ENCODE data around the gene THSD7B. TPM values are rescaled to one million over a fixed set of nuclear protein-coding genes. Genes with fewer than 3 reads are reported as not detected.

The THSD7B gene
- total and polyA plus RNA-seq, 2 experiments from 2014 or later: 0.11 TPM; not detected in 1

DNA sequence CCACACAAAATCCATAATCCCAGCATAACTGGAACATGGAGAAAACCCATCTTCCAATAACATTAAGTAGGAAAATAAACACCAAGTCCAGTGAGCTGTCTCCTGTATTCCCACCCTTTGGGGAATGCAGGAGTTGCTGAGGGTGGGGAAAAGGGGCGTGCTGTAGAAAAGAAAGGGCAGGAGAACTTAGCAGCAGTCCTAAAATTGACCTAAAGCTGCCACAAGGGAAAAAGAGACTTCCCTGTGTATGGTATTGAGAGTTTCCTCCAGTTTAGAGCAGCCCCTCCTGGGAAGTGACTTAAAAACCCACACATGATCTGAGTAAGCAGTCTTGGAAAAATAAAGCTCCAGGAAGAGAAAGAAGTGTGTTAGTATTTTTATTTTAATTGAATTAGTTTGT, 428.8 kb downstream of the THSD7B start:
- Histone ChIP-seq H3K9me2 (ENCODE audit: insufficient read depth) (no peaks in the 10 kb centered on the region), H3K27me3 (replicated peaks; ENCODE audit: insufficient read depth) (no peaks in the 10 kb centered on the region), H3F3A (ENCODE audit: insufficient read depth) (no peaks in the 10 kb centered on the region), H3K9ac (no peak overlapping the region), H3K4me1 (ENCODE audit: insufficient read depth) (no peaks in the 10 kb centered on the region), H3K79me2 (ENCODE audit: insufficient read depth) (no peaks in the 10 kb centered on the region), H3K9me3 (ENCODE audit: low read depth) (no peaks in the 10 kb centered on the region), H3K4me3 (no peak overlapping the region), H3K27ac (no peak overlapping the region), H3K4me2 (ENCODE audit: unreplicated experiment) (no peak overlapping the region), H3K36me3 (ENCODE audit: low read depth) (no peaks in the 10 kb centered on the region), H2AFZ (no peak overlapping the region), H4K20me1 (ENCODE audit: insufficient read depth) (no peaks in the 10 kb centered on the region)
- TF ChIP-seq EZH2 (IDR thresholded peaks at IDR 0.05; ENCODE audit: insufficient read depth, poor library complexity, severe bottlenecking): no peak
- no peak for TF ChIP-seq EZH2phosphoT487 (IDR thresholded peaks at IDR 0.05; ENCODE audit: insufficient read depth, low read depth)
- 8 to 15% methylated on average over 1 of the region's 1 CpG for WGBS, 2 experiments (ENCODE audit: low coverage in 1 of 2, low lambda C conversion rate in 2 of 2, missing lambda C conversion rate in 2 of 2)
- in situ Hi-C loops (cut with MboI): no loop called here
- DNase-seq: no peak

DNA sequence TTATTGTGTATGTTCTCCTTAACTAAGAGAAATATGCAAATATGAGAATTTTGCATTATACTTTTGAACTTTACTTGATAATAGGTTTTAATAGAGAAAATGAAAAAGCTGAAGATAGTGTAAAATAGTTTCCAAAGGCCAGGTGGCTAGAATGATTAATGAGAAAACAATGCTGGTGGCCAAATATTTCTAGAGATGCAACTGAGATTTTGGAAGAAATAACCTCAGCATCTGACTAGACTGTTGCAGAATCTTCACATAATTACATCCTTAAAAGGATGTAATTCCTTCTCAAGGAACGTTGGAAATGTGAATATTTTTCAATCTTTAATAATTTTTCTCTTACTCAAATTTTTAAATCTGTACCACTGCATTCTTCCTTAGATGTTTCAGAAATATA, 434.4 kb downstream of the THSD7B start:
- Histone ChIP-seq H3K79me2 (ENCODE audit: insufficient read depth) (no peaks in the 10 kb centered on the region), H3K4me1 (ENCODE audit: insufficient read depth) (no peaks in the 10 kb centered on the region), H3K27ac (no peak overlapping the region), H3K4me2 (ENCODE audit: unreplicated experiment) (no peak overlapping the region), H3K4me3 (no peak overlapping the region), H2AFZ (no peak overlapping the region), H3K9ac (no peak overlapping the region), H3K9me3 (ENCODE audit: low read depth) (no peaks in the 10 kb centered on the region), H4K20me1 (ENCODE audit: insufficient read depth) (no peaks in the 10 kb centered on the region), H3K36me3 (ENCODE audit: low read depth) (no peaks in the 10 kb centered on the region), H3K27me3 (replicated peaks; ENCODE audit: insufficient read depth) (no peaks in the 10 kb centered on the region), H3K9me2 (ENCODE audit: insufficient read depth) (no peaks in the 10 kb centered on the region), H3F3A (ENCODE audit: insufficient read depth) (no peaks in the 10 kb centered on the region)
- TF ChIP-seq EZH2phosphoT487 (IDR thresholded peaks at IDR 0.05; ENCODE audit: insufficient read depth, low read depth): no peak
- 43 to 65% methylated on average over 1 of the region's 1 CpG for WGBS, 2 experiments (ENCODE audit: low coverage in 1 of 2, low lambda C conversion rate in 2 of 2, missing lambda C conversion rate in 2 of 2)
- no peak for DNase-seq
- in situ Hi-C loops (cut with MboI): no loop called here

DNA sequence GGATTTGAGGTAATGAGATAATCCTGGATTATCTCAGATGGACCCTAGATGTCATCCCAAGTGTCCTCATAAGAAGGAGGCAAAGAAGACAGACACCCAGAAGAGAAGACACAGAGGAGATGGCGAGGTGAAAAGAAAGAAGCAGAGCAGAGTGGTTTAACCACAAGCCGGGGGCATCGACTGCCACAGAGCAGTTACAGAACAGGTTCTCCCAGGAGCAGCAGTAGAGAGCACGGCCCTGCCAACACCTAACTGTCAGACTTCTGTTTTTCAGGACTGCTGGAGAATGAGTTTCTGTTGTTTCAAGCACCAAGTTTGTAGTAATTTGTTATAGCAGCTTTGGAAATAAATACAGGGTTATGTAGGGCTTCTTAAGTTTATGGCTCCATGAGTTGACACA, 437.0 kb downstream of the THSD7B start:
- Histone ChIP-seq H3F3A (ENCODE audit: insufficient read depth) (no peaks in the 10 kb centered on the region), H3K4me2 (ENCODE audit: unreplicated experiment) (no peak overlapping the region), H3K9me2 (ENCODE audit: insufficient read depth) (no peaks in the 10 kb centered on the region), H3K79me2 (ENCODE audit: insufficient read depth) (no peaks in the 10 kb centered on the region), H3K27me3 (replicated peaks; ENCODE audit: insufficient read depth) (no peaks in the 10 kb centered on the region), H3K9me3 (ENCODE audit: low read depth) (no peaks in the 10 kb centered on the region), H2AFZ (no peak overlapping the region), H3K36me3 (ENCODE audit: low read depth) (no peaks in the 10 kb centered on the region), H3K9ac (no peak overlapping the region), H3K4me1 (ENCODE audit: insufficient read depth) (no peaks in the 10 kb centered on the region), H3K27ac (no peak overlapping the region), H3K4me3 (no peak overlapping the region), H4K20me1 (ENCODE audit: insufficient read depth) (no peaks in the 10 kb centered on the region)
- TF ChIP-seq EZH2phosphoT487 (IDR thresholded peaks at IDR 0.05; ENCODE audit: insufficient read depth, low read depth): no peak
- no peak for TF ChIP-seq EZH2 (IDR thresholded peaks at IDR 0.05; ENCODE audit: insufficient read depth, poor library complexity, severe bottlenecking)
- in situ Hi-C loops (cut with MboI): no loop called here
- WGBS, 2 experiments (ENCODE audit: low coverage in 1 of 2, low lambda C conversion rate in 2 of 2, missing lambda C conversion rate in 2 of 2): 44 to 59% methylated on average over 4 of the region's 4 CpGs
- DNase-seq: no peak

DNA sequence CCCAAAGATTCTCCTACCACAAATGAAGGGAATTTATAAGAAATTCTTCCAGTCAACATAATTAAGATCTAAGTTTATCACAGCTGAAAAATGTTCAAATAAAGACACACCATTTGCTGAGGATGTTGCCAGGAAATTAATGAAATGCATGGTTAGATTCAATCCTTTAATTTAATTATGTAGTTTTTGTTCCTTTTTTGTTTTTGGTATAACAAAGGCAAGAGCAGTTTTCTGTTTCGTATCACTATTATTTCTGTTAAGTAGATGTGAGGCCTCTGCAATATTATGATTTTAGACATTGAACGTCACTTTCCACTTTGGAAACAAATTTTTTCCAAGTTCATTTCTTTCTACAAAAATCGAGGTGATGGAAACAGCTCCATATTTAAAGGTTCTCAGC, 440.0 kb downstream of the THSD7B start:
- Histone ChIP-seq H3K27me3 (replicated peaks; ENCODE audit: insufficient read depth) (no peaks in the 10 kb centered on the region), H4K20me1 (ENCODE audit: insufficient read depth) (no peaks in the 10 kb centered on the region), H3K27ac (no peak overlapping the region), H3K79me2 (ENCODE audit: insufficient read depth) (no peaks in the 10 kb centered on the region), H3K4me3 (no peak overlapping the region), H3K9me2 (ENCODE audit: insufficient read depth) (no peaks in the 10 kb centered on the region), H3F3A (ENCODE audit: insufficient read depth) (no peaks in the 10 kb centered on the region), H3K9me3 (ENCODE audit: low read depth) (no peaks in the 10 kb centered on the region), H2AFZ (no peak overlapping the region), H3K4me1 (ENCODE audit: insufficient read depth) (no peaks in the 10 kb centered on the region), H3K9ac (no peak overlapping the region), H3K4me2 (ENCODE audit: unreplicated experiment) (no peak overlapping the region), H3K36me3 (ENCODE audit: low read depth) (no peaks in the 10 kb centered on the region)
- in situ Hi-C loops (cut with MboI): no loop called here
- DNase-seq: no peak
- whole genome bisulfite sequencing, 2 experiments (ENCODE audit: low coverage in 1 of 2, low lambda C conversion rate in 2 of 2, missing lambda C conversion rate in 2 of 2): 38 to 45% methylated on average over 3 of the region's 3 CpGs
- TF ChIP-seq EZH2phosphoT487 (IDR thresholded peaks at IDR 0.05; ENCODE audit: insufficient read depth, low read depth): no peak
- TF ChIP-seq EZH2 (IDR thresholded peaks at IDR 0.05; ENCODE audit: insufficient read depth, poor library complexity, severe bottlenecking): no peak

DNA sequence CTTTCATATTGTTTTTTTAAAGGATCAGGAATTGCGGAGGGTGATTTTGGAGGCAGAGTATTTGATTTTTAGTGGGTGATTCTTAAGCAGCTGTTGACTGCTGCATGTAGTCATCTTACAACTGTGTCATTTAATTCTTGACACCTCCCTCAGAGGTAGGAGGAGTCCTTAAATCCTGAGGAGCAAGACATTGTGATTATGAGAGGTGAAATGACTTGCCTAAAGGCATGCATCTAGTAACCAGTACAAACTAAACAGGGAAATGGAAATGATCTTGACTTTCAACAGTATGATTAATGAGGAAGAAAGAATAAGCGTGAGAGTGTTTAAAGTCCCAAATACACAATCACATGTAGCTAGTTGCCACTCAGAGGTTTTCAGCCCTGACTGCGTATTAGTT, 440.7 kb downstream of the THSD7B start:
- no peaks in the 10 kb centered on the region for H4K20me1 ChIP-seq (ENCODE audit: insufficient read depth)
- no peaks in the 10 kb centered on the region for H3K79me2 ChIP-seq (ENCODE audit: insufficient read depth)
- in situ Hi-C loops (cut with MboI): no loop called here
- no peaks in the 10 kb centered on the region for H3F3A ChIP-seq (ENCODE audit: insufficient read depth)
- no peak overlapping the region for H3K4me2 ChIP-seq (ENCODE audit: unreplicated experiment)
- no peak overlapping the region for H3K9ac ChIP-seq
- no peaks in the 10 kb centered on the region for H3K27me3 ChIP-seq (replicated peaks; ENCODE audit: insufficient read depth)
- H2AFZ ChIP-seq: no peak overlapping the region
- 64 to 65% methylated on average over 3 of the region's 3 CpGs for WGBS, 2 experiments (ENCODE audit: low coverage in 1 of 2, low lambda C conversion rate in 2 of 2, missing lambda C conversion rate in 2 of 2)
- no peaks in the 10 kb centered on the region for H3K4me1 ChIP-seq (ENCODE audit: insufficient read depth)
- no peaks in the 10 kb centered on the region for H3K9me3 ChIP-seq (ENCODE audit: low read depth)
- no peak for TF ChIP-seq EZH2 (IDR thresholded peaks at IDR 0.05; ENCODE audit: insufficient read depth, poor library complexity, severe bottlenecking)
- no peak for TF ChIP-seq EZH2phosphoT487 (IDR thresholded peaks at IDR 0.05; ENCODE audit: insufficient read depth, low read depth)
- H3K4me3 ChIP-seq: no peak overlapping the region
- DNase-seq: no peak
- no peaks in the 10 kb centered on the region for H3K36me3 ChIP-seq (ENCODE audit: low read depth)
- H3K9me2 ChIP-seq (ENCODE audit: insufficient read depth): no peaks in the 10 kb centered on the region
- H3K27ac ChIP-seq: no peak overlapping the region
